ENCODE data around the gene DGAT2L6. TPM values are rescaled to one million over a fixed set of nuclear protein-coding genes. Genes with fewer than 3 reads are reported as not detected.

The DGAT2L6 gene
- total RNA-seq, 1 experiment from 2014 or later = not detected

Other genes starting within 250 kb of the DGAT2L6 start
- gene AWAT2, start 127.5 kb upstream of the DGAT2L6 start, total RNA-seq (2014; rRNA removed) = 0.13 TPM in 1 of 2 replicates, not detected in the other
- gene OTUD6A, start 115.0 kb upstream of the DGAT2L6 start, total RNA-seq (2014; rRNA removed) = not detected in 2 replicates
- gene IGBP1, start 44.0 kb upstream of the DGAT2L6 start, total RNA-seq (2014; rRNA removed) = 38.7 and 39.6 TPM in 2 replicates
- not detected in 2 replicates for gene AWAT1, start 57.2 kb downstream of the DGAT2L6 start, total RNA-seq (2014; rRNA removed)
- gene P2RY4, start 82.7 kb downstream of the DGAT2L6 start, total RNA-seq (2014; rRNA removed) = not detected in 2 replicates
- not detected in 2 replicates for gene ARR3, start 90.9 kb downstream of the DGAT2L6 start, total RNA-seq (2014; rRNA removed)
- not detected in 2 replicates for gene RAB41, start 104.7 kb downstream of the DGAT2L6 start, total RNA-seq (2014; rRNA removed)
- 83.5 and 84.9 TPM in 2 replicates for gene PDZD11, start 112.4 kb downstream of the DGAT2L6 start, total RNA-seq (2014; rRNA removed)
- gene KIF4A, start 112.6 kb downstream of the DGAT2L6 start, total RNA-seq (2014; rRNA removed) = 38.9 and 42.1 TPM in 2 replicates
- gene GDPD2, start 245.8 kb downstream of the DGAT2L6 start, total RNA-seq (2014; rRNA removed) = not detected in 2 replicates